ENCODE data around the gene PPM1L. TPM values are rescaled to one million over a fixed set of nuclear protein-coding genes. Genes with fewer than 3 reads are reported as not detected.

Gene PPM1L
- polyA plus RNA-seq, 1 donor: 12.6 TPM

DNA sequence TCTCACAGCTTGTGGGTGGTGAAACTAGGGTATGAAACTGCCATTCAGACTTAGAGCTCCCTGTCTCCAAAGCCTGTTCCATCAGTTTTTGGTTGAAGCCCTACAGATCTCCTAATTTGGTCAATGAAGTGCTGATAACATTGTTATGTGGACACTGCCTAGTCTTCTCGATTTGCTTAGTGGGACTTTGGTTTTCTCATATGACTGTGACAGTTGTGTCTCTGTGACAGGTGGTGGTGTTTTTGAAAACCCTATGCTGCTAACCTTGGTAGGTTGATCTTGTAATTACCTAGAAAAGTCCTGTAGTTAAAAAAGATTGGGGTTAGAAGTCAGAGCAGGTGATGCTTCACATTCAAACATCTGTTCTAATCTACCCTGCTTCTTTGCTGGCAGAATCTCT is 9.2 kb downstream of the PPM1L start:
- no peak for DNase-seq

DNA sequence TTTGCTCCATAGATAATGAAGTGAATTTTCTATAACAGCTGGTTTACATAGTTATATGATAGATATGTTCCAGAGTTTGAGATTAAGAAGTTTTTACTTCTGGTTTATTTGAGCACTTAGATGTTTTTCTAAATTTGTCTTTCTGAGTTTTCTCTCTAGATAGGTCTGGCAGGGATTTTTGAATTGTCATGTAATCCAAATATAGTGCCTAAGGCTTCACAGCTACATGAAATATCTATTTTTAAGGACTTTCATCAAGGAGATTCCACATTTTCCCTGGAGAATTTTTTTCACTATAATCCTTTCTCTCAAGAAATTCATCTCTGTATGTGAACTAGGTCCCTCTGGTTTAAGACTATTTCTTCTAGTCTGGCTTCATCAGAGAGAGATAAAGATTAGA is 12.0 kb downstream of the PPM1L start:
- no peak for DNase-seq

DNA sequence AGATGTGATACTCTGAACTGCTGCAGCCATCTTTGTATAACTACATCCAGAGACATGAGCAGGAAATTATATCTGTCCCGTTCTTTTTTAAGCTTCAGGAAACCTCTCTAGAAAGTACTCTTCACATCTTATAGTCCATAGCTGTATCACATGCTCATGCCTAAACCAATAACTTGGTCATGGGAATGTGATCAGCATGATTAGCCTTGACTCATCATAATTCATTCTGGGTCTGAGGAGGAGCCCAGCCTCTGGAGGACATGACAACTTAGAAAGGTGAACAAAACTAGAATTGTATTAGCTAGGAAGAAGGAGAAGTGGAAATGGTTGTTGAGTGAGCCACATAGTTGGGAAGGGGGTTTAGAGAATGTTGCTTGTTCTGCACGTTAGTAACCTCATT is 12.9 kb downstream of the PPM1L start:
- no peak for DNase-seq

DNA sequence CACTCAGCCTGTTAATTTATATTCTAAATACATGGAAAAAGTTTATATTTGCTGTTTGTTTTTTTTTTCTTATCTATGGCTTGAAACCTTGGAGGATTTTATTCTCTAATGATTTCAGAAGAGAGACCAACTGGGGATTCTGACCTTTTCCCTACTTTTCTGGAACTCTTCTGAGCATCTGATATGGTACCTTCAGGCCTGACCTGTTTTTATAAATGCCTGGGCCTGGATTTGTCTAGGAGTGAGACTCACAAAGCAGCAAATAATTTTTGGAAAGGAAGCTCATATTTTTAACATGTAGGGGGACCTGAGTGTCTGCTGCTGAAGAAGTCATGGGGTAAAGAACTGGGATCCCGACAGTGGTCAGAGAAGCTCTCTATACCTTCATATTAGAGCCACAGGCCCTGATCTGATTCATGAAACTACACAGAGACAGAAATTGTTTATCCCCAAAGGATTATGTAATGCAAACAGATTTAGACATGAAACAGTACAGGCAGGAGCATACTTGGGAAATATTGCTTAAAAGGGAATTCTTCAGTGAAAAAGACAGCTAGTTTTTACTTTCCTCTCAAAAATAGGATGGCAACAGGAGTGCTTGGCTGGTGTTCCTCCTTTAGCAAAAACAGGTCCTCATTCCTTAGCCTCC is 15.9 kb downstream of the PPM1L start:
- no peak for DNase-seq

DNA sequence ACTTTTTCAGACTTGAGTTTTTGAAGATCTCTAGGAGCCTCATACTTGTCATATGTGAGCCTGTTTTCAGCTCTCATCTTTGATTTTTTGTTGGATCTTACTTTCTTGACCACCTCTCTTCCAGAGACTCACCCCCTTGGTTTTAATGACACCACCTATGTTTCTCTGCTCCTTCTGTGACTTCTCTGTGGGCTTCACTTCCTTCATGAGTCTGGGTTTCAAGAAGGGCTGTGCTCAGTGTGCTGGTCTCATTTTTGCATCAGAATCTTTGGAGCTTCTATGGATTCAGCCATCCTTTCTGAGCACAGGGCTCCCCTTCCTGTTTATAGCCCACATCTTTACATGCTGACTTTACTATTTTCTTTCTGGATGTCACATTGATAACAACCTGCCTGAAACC is 17.7 kb downstream of the PPM1L start:
- DNase-seq: no peak

DNA sequence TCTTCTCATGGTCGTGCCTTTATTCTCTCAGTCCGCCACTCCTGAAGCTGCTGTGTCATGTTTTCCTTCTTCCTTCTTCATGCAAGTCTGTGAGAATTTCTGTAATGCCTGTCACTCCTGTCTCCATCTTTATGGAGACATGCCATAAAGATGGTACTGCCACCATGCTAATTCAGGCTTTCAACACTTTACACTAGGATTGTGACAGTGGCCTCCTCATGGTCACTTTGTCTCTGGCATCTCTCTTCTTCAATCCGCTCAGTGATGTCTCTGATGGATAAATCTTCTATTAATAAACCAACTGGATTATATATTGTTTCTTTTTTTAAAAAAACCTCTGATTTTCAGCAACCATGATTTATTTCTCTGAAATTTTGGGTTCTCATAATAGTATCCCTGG is 18.1 kb downstream of the PPM1L start:
- no peak for DNase-seq

DNA sequence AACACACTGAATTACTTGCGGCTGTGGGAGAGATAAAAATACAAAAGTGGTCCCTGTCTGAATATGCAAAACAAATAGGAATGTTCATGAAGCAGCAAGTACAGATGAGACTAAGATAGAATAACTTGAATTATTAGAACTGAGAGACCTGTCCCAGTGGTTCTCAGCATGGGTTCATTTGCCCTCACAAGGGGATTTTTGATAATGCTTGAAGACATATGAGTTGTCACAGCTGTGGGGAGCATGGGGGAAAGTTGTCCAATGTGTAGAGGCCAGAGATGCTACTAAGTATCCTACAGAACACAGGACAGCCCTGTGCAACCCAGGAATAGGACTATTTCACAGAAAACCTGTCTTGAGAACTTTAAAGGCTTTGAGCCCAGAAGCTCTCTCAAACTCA is 22.4 kb downstream of the PPM1L start:
- DNase-seq: no peak

DNA sequence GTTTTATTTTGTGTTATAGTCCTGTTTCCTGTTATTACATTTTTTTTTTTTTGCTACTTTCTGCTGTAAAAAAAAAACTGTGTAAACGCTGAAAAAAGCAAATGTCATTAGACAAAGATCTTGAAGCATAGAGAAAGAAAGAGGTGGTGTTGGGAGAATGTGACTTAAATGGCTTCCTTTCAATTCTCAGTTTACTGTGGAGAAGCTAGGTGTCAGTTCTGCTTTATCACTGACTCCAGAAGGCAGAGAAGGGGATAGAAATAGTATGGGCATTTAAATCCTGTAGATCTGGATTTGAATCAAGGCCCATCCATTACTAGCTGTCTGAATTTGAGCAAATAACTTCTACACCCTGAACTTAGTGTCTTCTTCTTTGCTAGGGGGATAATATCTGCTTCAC is 23.0 kb downstream of the PPM1L start:
- no peak for DNase-seq

DNA sequence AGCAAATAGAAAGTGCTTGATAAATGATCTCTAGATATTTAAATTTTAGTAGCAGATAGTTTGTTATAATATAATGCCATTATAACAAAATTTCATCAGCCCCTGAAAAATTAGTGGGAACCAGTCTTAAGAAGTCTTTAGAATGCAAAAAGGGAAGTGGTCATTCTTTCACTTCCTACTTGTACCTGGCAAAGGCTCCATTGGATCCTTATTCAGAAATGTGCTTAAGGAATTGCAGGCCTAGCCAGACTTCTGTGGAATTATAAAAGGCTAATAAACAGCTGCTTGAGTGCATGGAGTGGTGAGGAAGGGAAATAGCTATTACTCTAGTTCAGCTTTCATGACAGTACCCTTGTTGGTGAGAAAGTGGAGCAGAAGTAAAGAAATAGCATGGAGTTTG is 24.2 kb downstream of the PPM1L start:
- DNase-seq: no peak

DNA sequence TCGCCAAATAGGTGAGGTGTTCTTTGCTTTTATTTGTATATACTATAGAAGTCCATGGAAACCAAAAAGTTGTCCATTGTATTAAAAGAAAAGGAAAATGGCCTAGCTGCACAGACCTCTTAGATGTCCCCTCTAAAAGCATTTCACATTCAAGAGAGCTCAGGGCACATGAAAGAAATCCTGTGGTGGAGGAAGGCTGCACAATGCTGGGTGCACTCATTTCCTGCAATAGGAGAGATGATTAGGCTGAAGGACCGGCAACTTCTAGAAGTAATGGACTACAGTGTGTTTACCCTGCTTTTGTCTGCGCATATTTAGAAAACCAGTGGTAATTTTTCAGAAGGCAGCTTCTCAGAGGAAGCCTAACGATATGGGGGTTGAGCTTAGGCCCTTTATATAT is 25.4 kb downstream of the PPM1L start:
- DNase-seq: no peak

DNA sequence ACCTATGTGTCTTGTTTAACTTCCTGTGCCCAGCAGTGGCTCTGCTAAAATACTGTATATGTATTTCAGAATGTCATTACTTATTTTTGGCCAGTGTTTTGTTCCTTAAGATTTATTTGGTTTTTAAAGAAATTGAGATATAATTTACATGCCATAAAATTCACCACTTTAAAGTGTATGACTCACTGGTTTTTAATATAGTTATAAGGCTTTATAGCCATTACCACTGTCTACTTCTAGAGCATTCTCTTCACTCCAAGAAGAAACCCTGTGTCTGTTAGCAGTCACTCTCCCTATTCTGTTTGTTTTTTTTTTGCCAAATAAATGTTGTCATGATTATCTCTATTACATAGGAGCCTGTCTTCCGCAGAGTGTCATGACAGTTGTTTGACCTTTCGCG is 25.8 kb downstream of the PPM1L start:
- DNase-seq: no peak

DNA sequence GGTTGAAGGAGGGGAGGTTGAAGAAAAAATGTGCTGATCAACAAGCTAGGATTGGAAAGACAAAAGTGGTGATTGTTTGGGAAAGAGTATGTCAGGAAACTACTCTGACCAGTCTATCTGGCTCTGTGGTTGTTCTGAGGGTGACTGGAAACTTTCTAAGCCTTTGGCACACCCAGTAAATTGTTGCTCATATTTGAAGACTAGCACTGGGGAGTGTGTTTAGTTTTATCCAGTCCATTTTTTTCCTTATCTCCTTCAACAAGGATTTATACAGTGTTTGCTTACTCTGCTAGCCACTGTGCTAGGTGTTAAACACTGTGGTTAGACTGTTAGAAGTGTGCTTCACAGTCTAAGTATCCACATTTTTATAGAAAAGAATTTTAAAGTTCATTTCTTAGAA is 28.8 kb downstream of the PPM1L start:
- no peak for DNase-seq

DNA sequence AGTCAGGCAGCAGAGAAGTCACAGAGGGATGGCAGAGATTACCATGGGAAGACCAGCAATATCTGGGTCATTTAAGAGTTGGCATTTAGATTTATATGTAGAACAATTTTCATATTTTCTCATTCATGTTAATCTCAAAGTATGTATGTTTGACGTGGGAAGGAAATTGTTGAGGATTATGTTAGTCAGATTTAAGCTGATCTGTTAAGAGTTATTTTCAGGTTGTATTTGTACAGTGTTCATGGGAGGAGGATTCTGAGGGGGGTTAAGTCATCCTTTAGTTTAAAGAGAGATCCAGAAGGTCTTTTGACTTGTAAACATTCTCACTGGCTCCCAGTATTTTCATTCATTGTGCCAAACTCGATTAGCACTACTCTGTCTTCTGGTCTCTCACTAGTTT is 34.7 kb downstream of the PPM1L start:
- no peak for DNase-seq

DNA sequence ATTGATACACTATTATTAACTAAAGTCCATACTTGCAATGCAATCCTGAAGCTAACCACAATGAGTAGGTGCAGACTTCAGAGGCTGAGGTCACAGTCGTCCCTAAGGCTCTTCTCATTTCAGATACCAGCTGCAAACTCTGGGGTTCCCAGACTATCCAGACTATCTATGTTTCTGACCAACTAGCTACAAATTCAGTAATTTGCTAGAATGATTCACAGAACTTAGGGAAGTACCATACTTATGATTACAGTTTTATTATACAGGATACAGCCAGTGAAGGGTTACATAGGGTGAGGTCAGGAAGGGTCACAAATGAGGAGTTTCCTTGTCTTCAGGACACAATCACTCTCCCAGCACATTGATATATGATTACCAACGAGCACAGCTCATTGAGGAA is 36.5 kb downstream of the PPM1L start:
- DNase-seq: no peak

DNA sequence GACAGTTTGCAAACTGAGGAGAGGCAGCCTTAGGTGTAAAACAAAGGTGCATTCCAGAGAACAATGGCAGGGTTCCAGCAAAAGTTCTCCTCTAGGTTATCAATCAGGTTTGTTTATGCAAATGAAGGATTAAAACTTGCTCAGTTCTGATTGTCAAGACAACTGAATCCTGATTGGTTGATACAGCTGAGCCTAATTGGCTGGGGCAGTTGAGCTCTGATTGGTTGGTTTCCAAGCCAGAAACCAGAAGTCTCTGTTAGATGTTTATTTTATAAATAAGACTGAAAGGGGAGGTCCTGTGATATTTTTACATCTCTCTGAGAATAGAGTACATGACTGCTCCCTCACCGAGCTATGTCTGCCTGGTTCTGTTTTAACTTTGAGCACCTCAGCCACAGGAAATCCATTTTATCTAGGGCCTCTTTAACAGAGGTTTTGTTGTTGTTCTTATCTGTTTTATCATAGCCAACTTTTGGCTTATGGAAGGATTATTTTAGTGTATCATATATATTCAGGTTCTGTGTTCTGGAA is 37.8 kb downstream of the PPM1L start:
- DNase-seq: no peak

DNA sequence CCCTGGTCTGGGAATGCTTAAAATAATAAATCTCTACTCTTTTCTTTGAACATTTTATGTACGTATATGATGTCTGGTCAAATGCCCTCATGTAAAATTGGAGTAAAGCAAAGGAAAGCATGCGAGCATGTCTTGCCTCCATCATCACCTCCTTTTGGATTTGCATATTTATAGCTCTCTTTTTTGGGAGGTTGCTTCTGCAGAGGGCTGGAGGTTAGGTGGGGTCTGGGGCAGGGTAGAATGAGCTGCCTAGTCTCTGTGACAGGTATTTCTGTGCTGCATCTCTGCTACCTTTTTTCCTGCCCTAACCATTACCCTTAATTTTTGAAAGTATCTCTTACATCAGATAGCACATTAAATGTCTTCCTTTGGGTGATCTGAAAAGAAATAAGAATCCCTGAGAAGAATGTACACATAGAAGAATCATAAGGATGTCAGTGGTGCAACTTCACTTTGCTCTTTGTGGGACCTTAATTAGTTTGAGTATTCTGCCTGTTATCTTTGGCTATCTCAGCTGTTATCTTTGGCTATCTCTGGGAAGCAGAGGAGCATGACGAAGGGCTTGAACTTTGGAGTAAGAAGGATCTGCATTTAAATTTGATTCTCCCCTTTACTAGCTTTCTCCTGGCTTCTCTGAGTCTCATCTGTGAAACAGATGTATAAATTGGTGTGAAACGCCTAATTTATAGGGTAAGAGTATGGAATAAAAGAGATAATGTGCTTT is 40.2 kb downstream of the PPM1L start:
- DNase-seq: no peak

DNA sequence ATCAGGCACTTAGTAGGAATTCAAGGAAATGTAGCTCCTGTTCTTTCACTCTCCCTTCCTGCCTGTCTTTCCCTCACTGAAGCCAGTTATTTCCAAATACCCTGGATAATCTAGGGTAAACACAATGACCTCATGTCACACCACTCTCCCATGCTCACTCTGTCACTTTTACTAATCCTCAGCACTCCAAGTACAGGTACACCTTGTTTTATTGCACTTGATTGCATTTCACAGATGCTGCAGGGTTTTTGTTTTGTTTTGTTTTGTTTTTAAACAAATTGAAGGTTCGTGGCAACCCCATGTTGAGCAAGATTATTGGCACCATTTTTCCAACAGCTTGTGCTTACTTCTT is 40.8 kb downstream of the PPM1L start:
- no peak for DNase-seq

DNA sequence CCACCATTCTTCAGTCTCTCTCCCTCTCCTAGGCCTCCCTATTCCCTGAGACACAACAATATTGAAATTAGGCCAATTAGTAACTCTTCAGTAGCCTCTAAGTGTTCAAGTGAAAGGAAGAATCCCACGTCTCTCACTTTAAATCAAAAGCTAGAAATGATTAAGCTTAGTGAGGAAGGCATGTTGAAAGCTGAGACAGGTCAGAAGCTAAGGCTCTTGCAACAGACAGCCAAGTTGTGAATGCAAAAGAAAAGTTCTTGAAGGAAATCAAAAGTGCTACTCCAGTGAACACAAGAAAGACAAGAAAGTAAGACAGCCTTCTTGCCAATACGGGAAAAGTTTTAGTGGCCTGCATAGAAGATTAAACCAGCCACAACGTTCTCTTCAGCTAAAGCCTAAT is 41.3 kb downstream of the PPM1L start:
- DNase-seq: no peak

DNA sequence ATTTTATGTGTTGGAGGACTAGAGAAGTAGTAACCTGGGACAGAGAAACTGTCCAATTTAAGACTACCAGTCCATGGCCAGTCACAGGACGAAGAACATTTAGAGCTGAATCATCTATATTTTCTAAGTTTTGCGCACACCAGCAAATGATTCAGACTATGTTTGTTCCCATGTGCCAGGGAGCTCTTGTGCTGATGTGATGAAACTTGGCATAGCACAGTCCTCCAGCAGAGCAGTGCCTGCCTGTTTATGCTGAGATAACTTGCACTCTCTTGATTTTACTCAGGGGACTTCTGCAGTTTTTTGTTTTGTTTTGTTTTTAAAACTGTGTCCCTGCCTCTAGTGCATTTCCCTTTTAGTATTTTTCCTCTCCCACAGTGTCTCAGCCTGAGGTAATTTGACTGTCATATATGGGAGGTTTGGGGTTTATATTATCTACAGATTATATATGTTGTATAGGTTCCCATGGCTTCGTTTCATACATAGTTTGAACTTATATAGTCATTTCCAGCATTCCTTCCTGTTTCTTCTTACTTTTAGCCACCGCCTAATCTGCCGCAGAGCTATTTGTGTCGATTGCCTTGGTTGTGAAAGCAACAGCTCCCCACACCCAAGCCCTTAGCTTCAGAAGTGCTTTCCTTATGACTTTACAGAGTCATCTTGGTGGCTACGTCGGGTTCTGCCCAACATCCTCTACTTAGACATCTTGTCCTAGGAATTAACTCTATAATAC is 45.5 kb downstream of the PPM1L start:
- DNase-seq: no peak

DNA sequence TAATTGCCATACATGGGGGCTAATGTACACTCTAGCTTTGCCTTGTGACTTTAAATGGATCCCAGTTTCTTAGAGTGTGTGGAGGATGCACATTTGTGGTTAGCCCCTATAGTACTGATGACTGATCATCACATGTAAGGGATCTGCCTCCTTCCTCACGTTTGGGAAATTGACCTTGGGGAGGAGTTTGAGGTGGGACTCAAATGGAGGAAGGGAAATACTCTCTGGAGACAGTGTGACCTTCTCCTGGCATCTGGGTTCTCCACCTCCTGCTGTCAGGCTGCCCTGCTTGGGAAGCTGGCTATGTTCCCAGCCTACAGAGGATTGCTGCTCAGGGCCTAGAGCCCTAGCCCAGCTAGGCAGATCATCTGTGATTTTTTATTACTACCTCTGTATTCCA is 48.7 kb downstream of the PPM1L start:
- no peak for DNase-seq

DNA sequence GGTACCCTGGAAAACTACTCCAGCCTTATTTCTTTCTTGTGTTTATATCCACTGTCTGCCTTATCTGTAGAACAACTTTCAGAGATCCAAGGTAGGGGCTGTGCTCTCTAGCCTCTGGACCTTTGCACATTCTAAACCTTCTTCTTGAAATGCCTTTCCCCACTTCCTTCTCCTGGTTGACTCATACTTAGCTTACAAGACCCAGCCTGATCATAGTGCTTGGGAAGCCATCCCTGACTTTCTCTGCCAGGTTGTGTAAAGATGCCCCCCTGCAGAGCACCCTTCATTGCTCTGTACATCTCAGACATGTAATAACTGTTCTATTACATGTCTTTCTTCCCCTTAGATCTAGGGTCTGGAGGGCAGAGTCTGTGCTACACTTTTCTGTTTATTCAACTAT is 50.1 kb downstream of the PPM1L start:
- no peak for DNase-seq

DNA sequence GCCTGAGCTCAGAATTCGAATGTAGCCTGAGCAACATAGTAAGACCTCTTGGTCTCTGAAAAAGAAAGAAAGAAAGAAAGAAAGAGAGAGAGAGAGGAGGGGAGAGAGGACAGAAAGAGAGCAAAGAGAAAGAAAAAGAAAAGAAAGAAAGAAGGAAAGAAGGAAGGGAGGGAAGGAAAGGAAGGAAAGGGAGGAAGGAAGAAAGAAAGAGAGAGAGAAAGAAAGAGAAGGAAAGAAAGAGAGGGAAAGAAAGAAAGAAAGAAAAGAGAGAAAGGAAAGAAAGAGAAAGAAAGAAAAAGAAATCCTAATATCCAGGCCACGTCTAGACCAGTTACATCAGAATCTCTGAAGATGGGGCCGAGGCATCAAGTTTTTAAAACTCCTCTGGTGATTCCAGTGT is 50.7 kb downstream of the PPM1L start:
- DNase-seq: no peak

DNA sequence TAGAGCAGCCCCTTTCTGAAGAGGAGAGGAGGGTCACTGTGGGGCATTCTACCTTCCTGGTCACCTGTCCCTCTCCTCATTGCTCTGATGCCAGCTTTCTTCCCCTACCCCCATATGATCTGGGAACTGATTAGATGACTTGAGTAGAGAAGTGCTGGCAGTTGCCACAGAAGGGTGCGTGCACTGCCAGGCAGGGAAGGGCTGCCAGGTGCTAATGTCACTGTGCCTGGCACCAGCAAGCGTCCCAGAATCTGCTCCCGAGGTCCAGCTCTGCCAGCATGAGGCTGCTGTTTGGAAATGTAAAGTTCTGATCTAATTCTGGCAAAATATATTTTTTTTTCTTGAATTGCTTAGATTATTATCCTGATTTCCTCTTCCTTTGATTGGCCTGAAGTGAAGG is 52.8 kb downstream of the PPM1L start:
- no peak for DNase-seq

DNA sequence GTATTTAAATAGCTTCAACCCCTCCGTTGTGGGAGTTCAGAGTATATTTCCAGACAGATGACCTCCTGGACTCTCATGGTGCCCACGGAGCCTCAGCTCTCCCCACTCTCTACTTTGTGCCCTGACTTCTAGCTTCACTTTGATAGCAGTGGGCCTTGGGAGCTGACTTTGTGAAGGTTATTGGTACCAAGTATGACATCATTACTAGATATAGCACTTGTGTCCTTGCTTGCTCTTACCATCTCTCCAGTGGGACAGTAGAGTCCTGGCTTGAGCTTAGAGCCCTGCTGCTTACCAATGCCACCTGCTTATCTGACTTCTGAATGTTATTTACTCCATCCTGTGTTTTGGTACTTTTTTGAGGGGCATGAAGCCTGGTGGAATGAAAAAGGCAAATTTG is 53.4 kb downstream of the PPM1L start:
- DNase-seq: no peak

Measured in hindlimb muscle (tissue), 1 donor.